NOMO-1 treated with DMSO at 0.1 percent for 48 hours (cell line): ENCODE measurements around the gene KIF4A.
"Not testable (repeated sequence)": the region's sequence is repeated elsewhere in the genome, so short reads cannot be mapped to it uniquely, and the experiment has no call there.

Source experiments
- DNase-seq: peaks from one replicate; lab custom pipeline; 2025; ENCODE audit not compliant: unreplicated experiment; lab: John Stamatoyannopoulos, UW

KIF4A gene

DNA sequence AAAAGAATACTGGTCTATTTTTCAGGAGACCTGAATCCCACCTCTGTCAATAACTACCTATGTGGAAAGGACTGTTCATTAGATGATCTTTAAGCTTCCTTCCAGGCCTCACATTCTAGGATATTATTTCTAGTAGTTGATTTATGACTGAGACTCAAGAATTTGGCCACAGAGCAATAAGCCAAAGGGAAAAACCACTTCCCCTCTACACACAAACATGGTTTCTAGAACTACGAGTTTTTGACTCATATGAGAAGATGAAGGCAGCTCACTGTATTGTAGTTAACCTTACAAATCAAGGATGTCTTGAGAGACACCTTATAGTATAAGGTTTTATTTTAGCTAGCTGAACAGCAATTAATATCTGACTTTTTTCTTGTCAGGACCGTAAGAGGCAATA, 96.3 kb downstream of the KIF4A start:
- DNase-seq: peak; percentile 21

DNA sequence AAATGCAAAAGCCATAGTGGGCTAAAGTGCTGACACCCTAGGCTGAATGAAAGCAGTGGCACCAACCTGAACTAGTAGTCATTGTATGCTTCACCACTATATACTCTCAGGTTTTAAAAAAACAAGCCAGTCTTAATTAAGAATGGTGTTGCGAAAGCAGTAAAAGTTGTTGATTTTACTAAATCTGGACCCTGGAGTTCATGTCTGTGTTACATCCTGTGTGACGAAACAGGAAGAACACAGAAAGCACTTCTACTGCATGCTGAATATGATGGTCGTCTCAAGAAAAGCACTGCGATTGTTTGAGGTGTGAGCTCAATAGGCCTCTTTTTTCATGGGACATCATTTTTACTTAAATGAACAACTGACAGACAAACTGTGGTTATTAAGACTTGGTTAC, 109.0 kb downstream of the KIF4A start:
- DNase-seq: peak; percentile 75

DNA sequence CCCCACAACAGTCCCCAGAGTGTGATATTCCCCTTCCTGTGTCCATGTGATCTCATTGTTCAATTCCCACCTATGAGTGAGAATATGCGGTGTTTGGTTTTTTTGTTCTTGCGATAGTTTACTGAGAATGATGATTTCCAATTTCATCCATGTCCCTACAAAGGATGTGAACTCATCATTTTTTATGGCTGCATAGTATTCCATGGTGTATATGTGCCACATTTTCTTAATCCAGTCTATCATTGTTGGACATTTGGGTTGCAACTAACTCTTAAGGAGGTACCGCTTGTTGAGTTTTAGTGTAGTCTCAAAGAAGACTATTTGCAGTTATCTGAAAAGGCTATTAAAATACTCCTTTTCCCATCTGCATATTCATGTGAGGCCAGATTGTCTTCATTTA, 110.3 kb downstream of the KIF4A start:
- not testable (repeated sequence) for DNase-seq

DNA sequence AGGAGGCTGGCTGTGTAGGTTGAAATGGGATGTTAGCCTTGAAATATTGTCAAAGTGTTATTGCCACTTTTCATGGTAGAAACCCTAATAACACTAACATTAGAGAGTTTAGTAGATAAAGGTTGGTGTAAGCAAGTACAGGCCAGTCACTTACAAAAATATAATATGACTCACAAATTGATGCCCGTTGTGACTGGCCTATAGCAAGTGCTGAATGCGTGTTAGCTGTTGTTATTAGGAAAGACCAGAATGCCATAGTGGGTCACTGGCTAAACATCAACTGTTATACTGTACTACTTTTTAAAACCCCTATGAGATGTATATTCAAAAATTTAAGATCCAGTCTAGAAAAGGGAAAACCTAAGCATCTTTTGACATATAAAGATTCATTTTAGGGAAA, 112.8 kb downstream of the KIF4A start:
- DNase-seq: no peak

DNA sequence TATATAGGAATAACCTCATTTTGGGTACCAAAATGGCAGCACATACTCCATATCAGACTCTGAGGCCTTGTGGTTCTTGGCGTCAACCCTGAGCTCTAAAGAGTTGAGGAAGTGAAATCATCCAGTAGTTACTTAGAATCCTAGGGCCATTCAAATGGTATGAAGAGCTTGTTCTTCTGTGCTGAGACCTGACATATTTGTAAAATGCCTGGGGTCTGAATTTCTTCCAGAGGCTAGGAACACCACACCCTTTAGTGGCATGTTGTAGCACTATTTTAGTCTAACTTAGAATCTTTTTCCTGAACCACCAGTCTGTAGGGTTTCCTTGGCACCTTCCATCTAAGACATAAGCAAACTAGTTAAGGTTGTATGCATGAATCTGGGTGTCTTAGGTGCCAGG, 115.1 kb downstream of the KIF4A start:
- DNase-seq: no peak

DNA sequence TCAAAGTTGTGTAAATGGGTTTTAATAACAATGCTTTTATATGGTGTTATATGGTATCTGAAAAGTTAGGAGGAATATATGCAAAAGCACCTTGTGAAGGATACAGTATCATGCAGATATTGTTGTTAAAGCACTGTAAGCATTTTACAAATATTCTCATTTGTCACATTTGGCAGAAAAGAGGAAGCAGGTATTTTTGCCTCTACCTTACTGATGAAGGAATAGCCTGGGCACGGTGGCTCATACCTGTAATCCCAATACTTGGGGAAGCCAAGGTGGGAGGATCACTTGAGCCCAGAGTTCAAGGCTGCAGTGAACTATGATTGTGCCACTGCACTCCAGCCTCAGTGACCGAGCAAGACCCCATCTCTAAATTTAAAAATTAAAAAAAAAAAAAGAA, 121.0 kb downstream of the KIF4A start:
- DNase-seq: no peak

DNA sequence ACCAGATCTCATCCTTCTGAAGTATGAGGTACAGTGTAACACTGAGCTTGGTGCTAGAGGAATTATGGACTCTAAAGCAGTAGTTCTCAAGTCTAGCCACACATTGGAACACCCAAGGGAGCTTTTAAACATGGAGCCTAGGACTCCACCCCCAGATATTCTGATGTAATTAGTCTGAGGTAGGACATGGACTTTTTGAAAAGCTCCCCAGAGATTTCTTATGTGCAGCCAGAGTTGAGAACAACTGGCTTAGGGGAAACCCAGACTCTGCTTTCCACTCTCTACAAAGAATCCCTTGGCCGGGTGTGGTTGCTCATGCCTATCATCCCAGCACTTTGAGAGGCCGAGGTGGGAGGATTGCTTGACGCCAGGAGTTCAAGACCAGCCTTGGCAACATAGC, 121.6 kb downstream of the KIF4A start:
- no peak for DNase-seq

DNA sequence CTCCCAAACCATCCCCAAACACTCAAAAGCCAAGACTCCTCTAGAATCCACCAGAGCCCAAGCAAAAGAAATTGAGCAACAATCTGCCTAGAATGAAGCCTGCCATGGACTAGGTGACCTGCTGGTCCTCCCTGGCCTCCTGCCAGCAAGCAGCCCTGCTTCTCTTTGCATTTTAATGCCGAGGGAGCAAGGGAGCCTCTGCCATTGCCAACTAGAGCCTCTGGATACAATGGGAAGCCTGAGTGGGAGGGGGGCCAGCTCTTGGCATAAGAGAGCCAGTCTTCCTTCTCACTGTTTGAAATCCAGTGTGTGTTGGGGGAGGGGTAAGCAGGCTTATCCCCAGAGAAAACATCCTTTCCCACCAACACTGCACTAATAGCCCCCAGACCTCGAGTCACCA, 131.7 kb downstream of the KIF4A start:
- DNase-seq: no peak

DNA sequence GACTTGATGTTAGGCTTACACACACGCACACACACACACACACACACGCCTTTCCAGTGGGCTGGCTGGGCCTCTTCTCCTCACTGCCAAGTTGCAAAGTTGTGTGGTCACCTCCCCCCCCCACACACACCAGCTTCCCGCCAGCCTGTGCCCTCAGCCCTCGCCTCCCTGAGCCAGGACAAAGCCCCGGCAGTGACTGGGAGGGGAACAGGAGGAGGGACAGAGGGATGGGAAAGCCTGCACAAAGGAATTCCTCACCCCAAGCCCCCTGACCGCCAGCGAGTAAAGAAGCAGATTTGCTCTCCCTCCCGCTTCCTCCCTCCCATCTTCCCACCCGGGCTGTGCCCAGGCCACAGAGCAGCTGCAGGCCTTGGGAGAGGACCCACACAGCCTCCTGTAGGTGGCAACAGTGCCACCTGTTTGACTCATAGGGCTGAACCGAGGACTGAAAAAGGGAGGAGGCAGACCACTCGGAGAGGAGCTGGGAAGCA, 133.0 kb downstream of the KIF4A start, which contains the start of gene GDPD2:
TSS of gene GDPD2 (plus strand) at position 464 of the 491 bp plus-strand sequence. CDS start 1,671 bp downstream, outside the sequence.
- no peak for DNase-seq

DNA sequence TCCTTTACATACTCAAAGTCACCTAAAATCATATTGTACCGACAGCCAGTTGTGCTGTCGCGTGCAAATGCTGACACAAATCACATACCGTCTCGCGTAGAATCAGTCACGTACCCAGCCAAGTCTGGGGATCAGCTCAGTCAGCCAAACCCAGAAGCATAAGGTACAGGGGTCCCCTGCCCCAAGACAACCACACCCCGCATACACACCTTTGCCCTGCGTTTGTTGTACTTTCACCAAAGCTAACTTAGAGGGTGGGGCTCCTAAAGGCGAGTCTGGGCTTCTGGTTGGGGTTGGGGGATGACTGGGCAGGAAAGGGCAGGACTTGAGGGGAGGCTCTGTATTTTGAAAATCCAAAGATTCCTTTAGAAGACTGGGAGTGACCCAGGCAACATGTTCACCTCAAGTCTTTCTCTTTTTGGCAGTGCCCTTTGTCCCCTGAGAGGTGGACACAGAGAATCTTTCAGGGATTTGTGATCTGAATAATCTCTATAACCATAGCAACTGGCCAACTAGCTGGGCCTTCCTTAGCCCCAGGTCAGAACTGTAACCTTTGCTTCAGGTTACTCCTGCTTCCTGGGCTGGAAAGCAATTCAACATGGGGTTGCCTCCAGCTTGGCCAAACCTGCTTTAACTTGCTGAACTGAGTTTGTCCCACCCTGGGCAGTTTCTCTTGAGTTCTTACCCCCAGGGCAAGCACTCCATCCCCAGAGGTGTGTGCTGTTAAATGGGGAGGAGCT, 134.2 kb downstream of the KIF4A start:
- DNase-seq: no peak

DNA sequence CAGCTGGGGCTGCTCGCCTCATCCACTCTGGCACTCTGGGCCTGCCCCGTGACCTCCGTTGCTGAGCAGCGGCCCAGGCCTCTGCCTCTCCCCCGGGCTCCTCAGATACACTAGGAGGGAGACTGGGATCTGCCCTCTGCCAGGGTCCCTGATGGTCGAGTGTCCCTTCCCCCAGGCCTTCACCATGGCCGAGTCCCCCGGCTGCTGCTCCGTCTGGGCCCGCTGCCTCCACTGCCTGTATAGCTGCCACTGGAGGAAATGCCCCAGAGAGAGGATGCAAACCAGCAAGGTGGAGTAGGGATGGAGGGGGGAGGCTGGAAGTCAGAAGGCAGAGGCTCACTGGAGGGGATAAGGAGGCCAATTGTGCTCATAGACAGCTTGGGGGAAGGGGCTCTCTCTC, 134.9 kb downstream of the KIF4A start:
- DNase-seq: no peak

DNA sequence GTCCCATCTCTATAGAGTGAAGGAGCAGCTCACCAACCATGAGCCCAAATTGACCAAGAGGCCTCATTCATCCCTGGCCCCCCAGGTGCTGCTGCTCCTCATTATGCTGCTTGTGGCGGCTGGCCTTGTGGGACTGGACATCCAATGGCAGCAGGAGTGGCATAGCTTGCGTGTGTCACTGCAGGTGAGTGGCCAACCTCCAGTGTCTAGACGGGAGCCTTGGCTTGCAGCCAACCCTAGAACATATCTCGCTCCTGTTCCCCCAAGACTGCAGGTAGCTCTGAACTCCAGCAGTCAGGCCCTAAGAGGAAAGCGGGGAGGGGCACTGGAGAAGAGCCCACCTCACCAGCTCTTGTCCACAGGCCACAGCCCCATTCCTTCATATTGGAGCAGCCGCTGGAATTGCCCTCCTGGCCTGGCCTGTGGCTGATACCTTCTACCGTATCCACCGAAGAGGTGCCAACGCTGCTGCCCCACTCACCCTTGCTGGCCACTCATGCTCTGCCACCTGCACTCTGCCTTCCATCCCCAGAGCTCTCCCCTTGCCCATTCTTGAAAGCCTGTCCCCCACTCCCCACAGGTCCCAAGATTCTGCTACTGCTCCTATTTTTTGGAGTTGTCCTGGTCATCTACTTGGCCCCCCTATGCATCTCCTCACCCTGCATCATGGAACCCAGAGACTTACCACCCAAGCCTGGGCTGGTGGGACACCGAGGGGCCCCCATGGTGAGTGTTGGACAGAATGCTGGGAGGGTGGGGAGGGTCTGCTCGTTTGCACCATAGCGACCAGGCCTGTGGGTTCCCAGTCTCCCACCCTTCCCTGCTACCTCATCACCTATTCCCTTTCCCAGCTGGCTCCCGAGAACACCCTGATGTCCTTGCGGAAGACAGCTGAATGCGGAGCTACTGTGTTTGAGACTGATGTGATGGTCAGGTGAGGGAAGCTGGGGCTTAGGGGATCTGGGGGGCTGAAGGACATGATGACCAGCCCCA, 136.7 kb downstream of the KIF4A start:
- no peak for DNase-seq

DNA sequence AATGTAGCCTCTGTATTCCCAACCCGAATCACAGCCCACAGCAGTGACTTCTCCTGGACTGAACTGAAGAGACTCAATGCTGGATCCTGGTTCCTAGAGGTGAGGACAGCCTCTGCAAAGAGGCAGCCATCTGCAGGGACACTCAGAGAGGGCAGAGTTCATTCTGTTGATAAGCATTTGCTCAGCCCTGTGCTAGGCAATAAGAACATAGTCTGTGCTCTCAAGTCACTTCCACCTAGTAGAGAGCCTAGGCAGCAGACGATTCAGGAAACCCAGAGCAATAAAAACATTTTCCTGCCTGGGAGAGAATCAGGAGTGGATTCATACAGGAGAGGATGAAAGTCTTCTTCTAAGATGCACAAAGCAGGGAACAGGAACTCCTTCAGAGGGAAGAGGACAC, 137.5 kb downstream of the KIF4A start:
- DNase-seq: no peak

DNA sequence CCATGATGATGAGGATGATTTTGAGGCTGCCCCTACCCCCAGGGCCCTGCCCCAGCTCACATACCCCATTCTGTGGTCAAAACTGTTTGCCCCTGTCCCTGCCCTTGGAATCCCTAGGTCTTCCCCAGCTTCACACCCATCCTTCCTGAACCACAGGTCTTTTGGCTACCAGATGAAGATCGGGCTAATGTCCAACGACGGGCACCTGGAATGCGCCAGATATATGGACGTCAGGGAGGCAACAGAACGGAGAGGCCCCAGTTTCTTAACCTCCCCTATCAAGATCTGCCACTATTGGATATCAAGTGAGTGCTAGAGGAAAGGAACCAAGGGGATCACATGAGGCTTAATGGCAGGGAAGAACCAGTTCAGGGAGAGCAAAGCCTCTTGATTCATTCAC, 139.9 kb downstream of the KIF4A start:
- no peak for DNase-seq

DNA sequence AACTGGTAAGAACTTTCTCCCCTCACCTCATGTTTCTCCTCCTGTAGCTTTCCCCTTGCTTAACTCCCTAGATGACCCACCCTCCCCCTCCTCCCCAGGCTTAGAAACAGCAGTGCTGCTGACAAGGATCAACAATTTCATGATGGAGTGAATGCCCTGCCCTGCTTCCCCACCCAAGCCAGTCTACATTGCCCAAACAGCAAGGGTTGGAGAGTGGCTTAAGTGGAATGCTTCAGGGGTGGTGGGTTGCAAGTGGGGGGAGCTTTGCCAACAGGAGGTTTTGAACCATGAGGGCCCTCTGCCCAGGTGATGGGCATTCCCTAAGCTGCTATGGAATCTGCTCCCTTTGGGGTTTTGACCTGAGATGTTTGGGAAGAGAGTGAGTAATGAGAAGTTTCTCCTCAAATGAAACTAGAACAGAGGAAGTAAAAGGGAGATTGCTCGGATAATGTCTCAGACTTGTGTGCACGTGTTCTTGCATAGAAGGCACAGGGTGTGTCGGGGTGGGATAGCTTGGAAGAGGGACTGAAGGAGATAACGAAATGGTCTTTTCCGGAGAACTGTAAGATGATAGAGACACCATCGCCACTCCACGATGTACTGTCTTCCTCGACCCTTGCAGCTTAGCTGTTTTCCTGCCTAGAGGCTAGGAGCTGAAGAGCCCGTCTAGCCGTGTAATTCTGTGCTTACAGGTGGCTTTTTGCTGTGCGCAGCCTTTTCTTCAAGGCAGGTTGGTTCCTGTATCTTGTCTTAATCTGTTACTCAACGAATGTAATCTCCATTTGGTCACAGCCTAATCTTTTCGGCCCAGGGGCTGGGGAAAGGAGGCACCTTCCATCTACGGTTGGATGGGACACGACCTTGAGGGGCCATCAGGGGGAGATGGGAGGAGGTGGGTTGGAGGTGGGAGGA, 143.3 kb downstream of the KIF4A start:
- DNase-seq: peak; percentile 34

DNA sequence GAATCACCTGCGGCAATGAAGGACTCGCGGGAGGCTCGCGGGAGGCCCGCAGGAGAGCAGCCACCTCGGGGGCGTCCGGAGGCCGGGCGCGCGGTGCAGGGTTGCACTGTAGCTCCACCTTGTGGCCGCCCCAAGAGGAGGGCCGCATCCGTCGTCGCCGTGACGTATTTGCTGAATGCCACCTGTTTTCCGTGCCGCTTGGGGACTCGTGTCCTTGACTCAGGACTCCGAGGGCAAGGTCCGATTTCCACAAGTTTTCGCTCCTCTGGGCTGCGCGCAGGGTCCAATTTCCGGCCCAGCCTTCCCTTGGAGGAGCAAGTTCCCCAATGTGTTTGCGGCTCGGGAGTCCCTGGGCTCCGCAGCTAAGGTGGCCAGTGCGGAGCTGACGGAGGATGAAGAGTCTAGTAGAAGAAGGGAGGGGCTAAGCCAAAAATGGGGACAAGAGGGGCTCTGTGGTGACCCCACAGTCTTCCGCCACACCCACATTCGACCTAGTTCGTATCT, 144.0 kb downstream of the KIF4A start:
- DNase-seq: peak; percentile 37

DNA sequence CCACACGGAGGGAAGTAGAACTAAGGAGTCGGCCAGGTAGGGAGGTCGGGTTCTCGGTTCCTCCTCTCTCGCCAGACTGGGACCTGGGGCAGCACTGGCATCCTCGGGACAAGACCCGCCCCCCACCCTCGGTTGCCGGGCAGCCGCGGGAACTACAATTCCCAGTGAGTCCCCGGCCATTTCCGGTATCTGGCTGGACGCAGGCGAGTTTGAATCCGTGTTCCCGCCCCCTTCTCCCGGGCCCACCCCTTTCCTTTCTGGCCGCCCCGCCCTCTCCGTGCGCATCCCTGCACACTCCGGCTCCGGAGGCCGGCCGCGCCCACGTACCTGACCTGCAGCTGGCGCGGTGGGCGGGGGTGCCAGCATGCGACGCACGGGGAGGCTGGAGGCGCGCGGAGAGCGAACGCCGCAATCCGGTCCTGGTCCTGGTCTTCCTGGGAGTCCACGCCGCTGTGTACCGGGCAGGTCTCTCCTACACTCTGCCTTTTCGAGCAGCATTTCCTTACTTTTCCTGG, 144.5 kb downstream of the KIF4A start:
- DNase-seq: peak; percentile 33

DNA sequence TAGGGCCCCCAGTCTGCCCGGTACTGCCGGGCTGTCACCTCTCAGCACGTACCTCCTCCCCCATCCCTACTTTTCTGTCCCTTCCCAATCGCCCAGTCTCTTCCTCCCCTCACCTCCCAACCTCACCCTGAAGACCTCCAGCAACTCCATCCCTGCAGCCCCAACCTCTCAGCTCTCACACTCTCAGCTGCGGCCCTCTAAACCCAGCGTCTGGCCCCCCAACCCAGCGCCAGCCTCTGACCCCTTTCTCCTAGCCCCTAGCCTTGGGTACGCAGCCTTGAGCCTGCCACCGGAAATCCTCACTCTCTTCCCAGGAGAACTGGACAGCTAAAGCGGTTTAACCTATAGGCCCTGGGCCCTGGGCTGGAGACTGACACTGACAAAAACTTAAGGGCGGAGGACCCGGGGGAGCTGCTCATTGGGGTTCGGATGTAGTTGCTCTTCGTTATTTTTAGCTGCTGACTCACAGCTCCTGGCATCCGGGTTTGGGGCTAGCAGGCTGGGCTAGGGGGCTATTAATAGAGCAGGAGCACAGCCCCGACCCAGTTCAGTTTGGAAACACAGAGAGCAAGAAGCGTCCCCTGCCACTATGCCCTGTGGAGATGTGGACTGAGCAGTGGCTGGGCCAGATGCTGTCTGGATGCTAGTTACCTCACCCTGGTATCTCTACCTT, 145.1 kb downstream of the KIF4A start:
- DNase-seq: no peak

DNA sequence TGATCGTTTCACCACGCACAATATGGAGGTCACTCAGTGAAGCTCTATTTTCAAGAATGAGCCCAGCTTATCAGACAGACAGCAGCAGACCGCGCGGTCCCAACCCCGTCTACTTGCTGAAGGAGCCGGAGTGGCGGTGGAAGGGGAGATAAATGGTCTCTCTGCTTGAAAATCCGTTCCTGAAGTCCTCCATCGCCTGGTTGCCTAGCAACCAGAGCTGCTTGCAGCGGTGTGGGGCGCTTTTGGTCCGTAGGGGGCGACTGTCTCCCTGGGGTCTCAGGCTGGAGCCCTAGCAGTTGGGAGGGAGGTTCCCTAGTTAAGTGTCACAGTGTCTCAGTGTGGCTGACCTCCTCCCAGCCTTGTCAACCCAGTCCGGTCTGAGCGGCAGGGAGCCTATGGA, 146.4 kb downstream of the KIF4A start:
- DNase-seq: no peak

DNA sequence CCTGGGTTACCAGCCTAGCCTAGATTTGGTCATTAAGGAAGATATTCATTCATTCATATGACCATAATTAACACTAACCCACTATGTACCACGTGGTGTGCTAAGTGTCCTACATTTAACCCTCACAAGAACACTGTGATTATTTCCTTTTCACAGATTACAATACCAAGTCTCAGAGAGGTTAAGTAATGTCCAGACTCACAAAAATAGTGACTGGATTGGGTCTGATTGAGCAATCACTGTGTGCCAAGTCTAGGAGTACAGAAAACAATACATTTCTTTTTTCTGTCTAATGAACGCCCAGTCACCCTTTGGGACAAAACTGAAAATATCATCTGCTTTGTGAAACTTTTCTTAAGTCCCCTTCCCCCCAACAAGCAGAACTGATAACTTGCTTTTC, 147.1 kb downstream of the KIF4A start:
- peak; percentile 29 for DNase-seq
